Measurements from ENCODE around the gene AP1S2. TPM values are rescaled to one million over a fixed set of nuclear protein-coding genes. Genes with fewer than 3 reads are reported as not detected.

Gene AP1S2
- total and polyA plus RNA-seq, 9 of the 15 experiments (the other 6 are each of a cell fraction or from before 2014, with no cell fraction given): 11.1 to 64.2 (median 25.8) TPM

- in situ Hi-C loops (cut with MboI) (no loop called here), intact Hi-C loops (cut with micrococcal nuclease) (no loop called here)
- BruUV-seq (replicated peaks): no TSS peak
- ChIA-PET CTCF (ENCODE audit: low intra/inter-chr PET ratio) (no interaction called here), POLR2A (interaction anchor here (0.6 to 1.0 kb wide), 2 partner anchors 9 to 13 kb away, joined by 3 read pairs; no protein-coding TSS in a partner anchor)
- Histone ChIP-seq H3K4me3 (no peak overlapping the region), H3K9me1 (ENCODE audit: control insufficient read depth, insufficient read depth, low read length) (no peaks in the 10 kb centered on the region), H3K4me1 (replicated peaks in 1 of 2; ENCODE audit: control insufficient read depth in 2 of 2, insufficient read depth in 2 of 2, low read length in 2 of 2) (peaks cover 0 to 5% of the 10 kb centered on the region in 2 experiments; a peak in 1 of 5 replicates), H3K9ac (ENCODE audit: insufficient read depth in 1 of 2, low read depth in 2 of 2, low read length in 2 of 2) (no peak overlapping the region), H3K9me3 (replicated peaks; ENCODE audit: control insufficient read depth, insufficient read depth, low read depth, low read length) (no peaks in the 10 kb centered on the region), H3K79me2 (ENCODE audit: control insufficient read depth, insufficient read depth, low read length) (no peaks in the 10 kb centered on the region), H3K27me3 (ENCODE audit: control insufficient read depth in 2 of 2, insufficient read depth in 2 of 2, low read length in 2 of 2) (no peaks in the 10 kb centered on the region), H2AFZ (ENCODE audit: low read depth, low read length) (no peak overlapping the region), H3K36me3 (ENCODE audit: control insufficient read depth, insufficient read depth, low read length) (peaks cover under 1% of the 10 kb centered on the region; the same call in 1 of the 3 replicates), H3K27ac (ENCODE audit: extremely low read depth, low read depth, low read length) (no peak overlapping the region), H3K4me2 (ENCODE audit: insufficient read depth, low read length) (no peak overlapping the region), H4K20me1 (replicated peaks; ENCODE audit: control insufficient read depth, insufficient read depth, low read length) (no peaks in the 10 kb centered on the region)
- no peak for ATAC-seq
- 20% methylated on average over 5 of the region's 5 CpGs for WGBS (ENCODE audit: insufficient coverage, low coverage, missing lambda C conversion rate)
- no peak for TF ChIP-seq JUND (IDR thresholded peaks at IDR 0.05; ENCODE audit: borderline replicate concordance, low read depth, low read length)
- TF ChIP-seq JUND (tag; IDR thresholded peaks at IDR 0.05; ENCODE audit: borderline replicate concordance, low read depth, low read length): no peak; the same call in 2 of the 3 replicates
- TF ChIP-seq ATF3 (IDR thresholded peaks at IDR 0.05): no peak
- no peak for TF ChIP-seq ATF3 (CRISPR knock-in tag; conservative IDR thresholded peaks at IDR 0.05)
- TF ChIP-seq FUS (optimal IDR thresholded peaks at IDR 0.05; ENCODE audit: low read depth, low read length): no peak
- FAIRE-seq: no peak
- DNase-seq (ENCODE audit: extremely low read depth in 1 of 4, low spot score in 3 of 4): no peak
Measured at GRCh38 chrX:15834827-15835595, 19.6 kb downstream of the AP1S2 start.
